Effector memory CD8-positive, alpha-beta T cell (primary cell): Measurements from ENCODE around the gene CYP4V2.
A peak's percentile ranks its signal among the peaks of the same experiment; 100 is the strongest.

Source experiments
- ATAC-seq: fragments of 150-1000 bp; cut with Tn5 transposase; replicated peaks from 2 replicates; pipeline ENCODE4 v1.10.0; 2021; ENCODE audit warnings: mild to moderate bottlenecking, moderate library complexity
- DNase-seq, 3 experiments: peaks; one replicate each; pipeline ENCODE4 v3.0.0; 2021
- H3K27ac Mint-ChIP-seq, 2 donors: one replicate each; pipeline ENCODE4 v1.8.0; 2022; ENCODE audit warnings: mild to moderate bottlenecking in 2 of 2, mixed read lengths in 2 of 2, moderate library complexity in 2 of 2
- H3K27me3 Mint-ChIP-seq, 2 donors: one replicate each; pipeline ENCODE4 v1.8.0; 2022; ENCODE audit warnings: mixed read lengths in 2 of 2
- H3K36me3 Mint-ChIP-seq: one replicate; pipeline ENCODE4 v1.8.0; 2022; ENCODE audit warnings: mild to moderate bottlenecking, moderate library complexity, mixed read lengths; ENCODE audit not compliant: insufficient read depth
- H3K4me1 Mint-ChIP-seq, 2 donors: one replicate each; pipeline ENCODE4 v1.8.0; 2022; ENCODE audit warnings: low read depth in 2 of 2, mixed read lengths in 2 of 2
- H3K4me3 Mint-ChIP-seq, 2 donors: one replicate each; pipeline ENCODE4 v1.8.0; 2022; ENCODE audit warnings: mild to moderate bottlenecking in 2 of 2, mixed read lengths in 2 of 2, moderate library complexity in 2 of 2
- H3K9me3 Mint-ChIP-seq, 2 donors: one replicate each; pipeline ENCODE4 v1.8.0; 2022; ENCODE audit warnings: mixed read lengths in 2 of 2

The CYP4V2 gene

DNA sequence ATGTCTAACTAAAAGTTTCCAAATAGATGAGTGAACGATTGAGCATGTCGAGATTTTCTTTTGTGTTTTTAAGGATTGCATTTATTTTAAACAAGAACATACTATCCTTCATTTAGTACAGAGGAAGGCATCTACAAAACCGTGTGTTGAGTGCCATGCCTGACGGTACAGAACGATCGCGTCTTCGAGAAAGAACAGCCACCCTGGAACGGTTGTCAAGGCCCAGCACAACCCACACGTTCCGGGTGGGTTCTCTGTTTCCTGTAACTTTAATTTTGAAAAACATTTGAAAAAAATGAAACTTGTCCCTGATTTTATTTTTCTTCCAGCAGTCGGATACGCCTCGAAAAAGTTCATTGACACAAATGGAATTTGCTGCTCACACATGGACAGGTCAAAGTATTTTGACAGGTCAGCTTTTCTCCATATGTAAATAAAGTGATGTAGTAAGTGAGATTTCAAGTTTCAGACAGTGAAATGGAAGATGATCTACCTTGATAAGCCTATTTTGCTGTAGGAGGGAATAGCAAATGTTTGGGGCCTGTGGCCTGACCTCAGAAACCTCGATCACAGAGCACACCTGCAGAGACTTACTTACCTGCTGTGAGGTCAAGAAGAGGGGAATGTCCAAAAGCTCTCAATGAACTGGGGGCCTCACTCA is 24.4 kb upstream of the CYP4V2 start:
- Mint-ChIP-seq H3K4me1 (no peaks in the 10 kb centered on the region), H3K4me3 (no peak overlapping the region), H3K27me3 (peaks cover 19 to 27% of the 10 kb centered on the region in 2 donors), H3K36me3 (peaks cover 3% of the 10 kb centered on the region), H3K9me3 (no peaks in the 10 kb centered on the region), H3K27ac (no peak overlapping the region)
- no peak for DNase-seq
- ATAC-seq, result no peak

DNA sequence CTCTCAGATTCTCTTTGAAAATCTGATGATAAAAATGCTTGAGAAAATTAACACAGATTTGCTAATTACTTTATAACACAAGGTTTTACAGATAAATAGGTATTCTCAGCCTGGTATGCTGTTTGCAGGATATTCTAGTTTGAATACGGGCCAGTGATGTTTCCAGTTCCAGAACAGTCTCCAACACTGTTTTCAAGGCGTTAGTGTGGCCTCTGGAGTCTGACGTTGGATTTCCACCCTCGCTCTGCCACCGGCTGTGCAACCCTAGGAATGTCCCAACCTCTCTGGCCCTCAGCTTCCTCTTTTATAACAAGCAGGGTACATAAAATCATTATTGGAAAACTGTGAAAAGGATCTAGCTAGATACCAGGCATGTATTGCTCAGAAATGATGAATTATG is 23.8 kb upstream of the CYP4V2 start:
- Mint-ChIP-seq H3K4me3 (no peak overlapping the region), H3K36me3 (peaks cover 3% of the 10 kb centered on the region), H3K27me3 (peaks cover 19 to 27% of the 10 kb centered on the region in 2 donors), H3K27ac (no peak overlapping the region), H3K4me1 (no peaks in the 10 kb centered on the region), H3K9me3 (no peaks in the 10 kb centered on the region)
- ATAC-seq (no peak), DNase-seq (no peak)

DNA sequence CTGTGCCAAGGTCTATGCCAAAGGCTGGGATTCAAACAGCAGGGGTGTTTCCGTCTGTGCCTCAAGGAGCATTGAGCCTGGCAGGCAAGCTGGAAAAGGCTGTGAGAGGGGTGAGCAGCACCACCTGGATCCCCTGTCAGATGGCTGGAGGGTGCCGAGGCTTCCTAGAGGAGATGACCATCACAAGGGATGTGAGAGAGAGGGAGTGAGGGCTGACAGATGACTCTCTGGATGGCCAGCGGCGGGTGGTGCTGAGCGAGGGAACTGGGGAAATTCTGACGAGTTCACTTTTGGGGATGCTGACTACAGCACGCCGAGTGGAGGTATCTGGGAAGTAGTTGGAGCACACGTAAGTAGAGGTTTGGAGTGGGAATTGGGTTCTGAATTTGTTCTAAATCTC is 22.6 kb upstream of the CYP4V2 start:
- Mint-ChIP-seq H3K4me1 (no peaks in the 10 kb centered on the region), H3K27me3 (peaks cover 19 to 29% of the 10 kb centered on the region in 2 donors), H3K4me3 (no peak overlapping the region), H3K27ac (no peak overlapping the region), H3K36me3 (peaks cover 3% of the 10 kb centered on the region), H3K9me3 (no peaks in the 10 kb centered on the region)
- DNase-seq (no peak), ATAC-seq (no peak)

DNA sequence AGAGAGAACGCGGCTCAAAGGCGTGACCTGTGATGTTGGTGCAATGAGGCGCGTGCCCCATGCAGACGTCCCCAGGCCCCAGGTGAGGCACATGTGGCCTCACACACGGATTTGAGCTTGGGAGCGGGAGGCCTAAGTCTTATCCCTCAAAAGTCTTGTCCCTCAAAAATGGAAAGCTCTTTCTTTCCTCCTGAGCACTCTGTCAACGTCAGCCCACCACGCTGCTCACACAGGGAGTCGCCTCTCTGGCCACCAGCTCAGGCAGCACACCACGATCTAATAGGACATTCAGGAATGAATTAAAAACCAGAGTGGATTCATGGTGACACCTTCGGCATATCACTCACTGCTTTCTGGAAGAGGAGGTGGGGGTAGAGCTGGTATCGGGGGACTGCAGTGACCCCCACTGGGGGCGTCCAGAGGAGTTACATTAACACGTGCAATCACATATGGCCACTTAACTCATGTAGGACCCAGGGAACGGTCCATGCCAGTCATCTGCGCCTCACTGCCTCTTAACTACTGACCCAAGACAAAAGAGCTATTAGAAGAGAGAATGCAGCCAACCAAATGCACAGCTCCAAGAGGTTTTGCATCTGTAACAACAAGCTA is 21.9 kb upstream of the CYP4V2 start:
- Mint-ChIP-seq H3K36me3 (peaks cover 3% of the 10 kb centered on the region), H3K4me1 (no peaks in the 10 kb centered on the region), H3K27me3 (peaks cover 17 to 34% of the 10 kb centered on the region in 2 donors), H3K27ac (no peak overlapping the region), H3K4me3 (no peak overlapping the region), H3K9me3 (no peaks in the 10 kb centered on the region)
- DNase-seq (no peak), ATAC-seq (no peak)

DNA sequence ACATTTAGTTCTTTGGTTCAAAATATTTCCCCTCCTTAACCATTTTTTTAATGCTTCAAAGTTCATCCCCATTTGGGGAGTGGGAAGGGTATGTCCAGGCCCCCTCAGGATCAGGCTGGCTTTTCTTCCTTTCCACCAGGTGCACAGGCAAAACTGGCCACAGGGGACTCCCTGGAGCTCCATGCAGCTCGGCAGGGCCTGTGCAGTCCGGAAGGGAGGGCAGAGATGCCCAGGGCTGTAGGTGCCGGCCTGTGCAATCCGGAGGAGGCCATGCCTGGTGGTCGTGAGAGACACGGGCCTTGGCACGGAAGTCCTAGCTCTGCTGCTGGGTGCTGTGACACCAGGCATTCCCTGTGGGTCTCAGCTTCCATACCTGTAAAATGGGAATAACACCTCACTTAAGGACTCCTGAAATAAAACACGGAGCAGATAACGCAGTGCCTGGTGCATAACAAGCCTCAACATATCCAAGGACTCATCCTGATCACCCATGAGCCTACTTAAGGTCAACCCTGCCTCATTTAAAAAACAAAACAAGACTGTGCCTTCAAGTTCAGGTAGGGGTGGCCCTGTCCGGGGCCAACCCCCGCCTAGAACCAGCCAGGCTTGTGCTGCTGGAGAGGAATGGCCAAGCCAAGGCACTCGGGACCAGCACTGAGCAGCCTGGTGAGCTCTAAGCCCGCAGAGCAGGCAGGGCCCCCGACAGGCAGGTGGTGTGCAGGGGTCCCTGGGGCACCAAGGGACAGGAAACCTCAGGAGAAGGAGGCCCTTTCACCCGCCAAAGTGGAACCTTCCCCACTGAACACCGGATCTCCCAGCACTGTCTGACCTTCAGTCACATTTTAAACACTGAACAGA is 21.2 kb upstream of the CYP4V2 start:
- ATAC-seq (no peak), DNase-seq (no peak)
- H3K36me3 Mint-ChIP-seq, result peaks cover 3% of the 10 kb centered on the region

DNA sequence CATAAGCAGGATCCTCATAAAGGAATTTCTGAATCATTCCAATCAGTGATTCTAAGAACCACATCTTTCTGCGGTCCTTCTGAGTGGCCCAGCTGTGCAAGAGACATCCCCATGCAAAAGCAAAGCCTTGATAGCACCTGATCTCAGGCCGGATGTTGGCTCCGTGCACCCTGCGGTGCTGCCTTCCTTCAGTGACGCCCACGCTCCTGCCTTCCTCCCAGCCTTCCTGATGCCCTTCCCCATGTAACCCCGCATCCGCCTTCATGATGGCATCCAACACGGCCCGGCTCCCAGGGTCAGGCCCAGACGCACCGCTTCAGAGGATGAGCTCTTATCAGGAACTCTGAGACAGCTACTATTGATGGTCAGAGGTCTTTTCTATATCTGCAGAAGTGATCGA is 20.4 kb upstream of the CYP4V2 start:
- DNase-seq (no peak), ATAC-seq (no peak)
- peaks cover 2 to 30% of the 10 kb centered on the region in 2 donors for H3K27me3 Mint-ChIP-seq
- no peaks in the 10 kb centered on the region for H3K9me3 Mint-ChIP-seq
- H3K27ac Mint-ChIP-seq, result no peak overlapping the region
- no peak overlapping the region for H3K4me3 Mint-ChIP-seq
- peaks cover 3% of the 10 kb centered on the region for H3K36me3 Mint-ChIP-seq
- H3K4me1 Mint-ChIP-seq, result no peaks in the 10 kb centered on the region

More for the DNA sequence above, 21.2 kb upstream of the CYP4V2 start:
- no peaks in the 10 kb centered on the region for H3K4me1 Mint-ChIP-seq
- H3K4me3 Mint-ChIP-seq, result no peak overlapping the region
- peaks cover 9 to 27% of the 10 kb centered on the region in 2 donors for H3K27me3 Mint-ChIP-seq
- H3K27ac Mint-ChIP-seq, result no peak overlapping the region
- no peaks in the 10 kb centered on the region for H3K9me3 Mint-ChIP-seq

DNA sequence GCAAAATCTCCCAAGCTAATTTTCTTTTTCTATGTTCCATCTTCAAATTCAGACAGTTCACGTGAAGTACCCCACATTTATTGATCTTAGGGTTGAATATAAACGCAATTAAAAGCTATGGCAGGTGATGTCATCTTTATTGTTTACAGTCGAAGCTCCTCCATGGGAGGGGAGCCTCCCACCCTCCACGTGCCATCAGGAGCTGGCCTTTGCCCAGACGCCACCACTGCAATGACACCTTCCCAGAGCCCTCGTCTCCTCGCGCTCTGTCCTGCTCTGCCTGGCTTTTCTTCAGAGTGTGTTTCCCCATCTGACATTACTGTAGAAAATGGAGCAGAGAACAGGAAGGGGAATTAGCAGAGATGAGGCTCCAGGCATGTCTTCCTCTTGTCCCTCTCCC is 18.8 kb upstream of the CYP4V2 start:
- peaks cover 3% of the 10 kb centered on the region for H3K36me3 Mint-ChIP-seq
- no peak overlapping the region for H3K27ac Mint-ChIP-seq
- peaks cover 0 to 34% of the 10 kb centered on the region in 2 donors for H3K27me3 Mint-ChIP-seq
- DNase-seq (no peak), ATAC-seq (no peak)
- H3K4me3 Mint-ChIP-seq, result no peak overlapping the region
- no peaks in the 10 kb centered on the region for H3K4me1 Mint-ChIP-seq
- peaks cover 0 to 3% of the 10 kb centered on the region in 2 donors for H3K9me3 Mint-ChIP-seq

DNA sequence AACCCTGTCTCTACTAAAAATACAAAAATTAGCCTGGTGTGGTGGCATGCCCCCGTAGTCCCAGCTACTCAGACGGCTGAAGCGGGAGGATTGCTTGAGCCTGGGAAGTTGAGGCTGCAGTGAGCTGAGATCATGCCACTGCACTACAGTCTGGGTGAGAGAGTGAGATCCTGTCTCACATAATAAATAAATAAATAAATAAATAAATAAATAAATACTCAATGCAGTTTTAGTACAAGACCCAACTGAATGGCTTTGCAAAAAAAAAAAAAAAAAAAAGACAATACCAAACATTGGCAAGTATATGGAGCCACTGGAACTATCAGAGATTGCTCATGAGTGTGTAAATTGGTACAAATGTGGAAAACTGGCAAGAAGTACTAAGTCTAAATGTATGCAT is 3.3 kb upstream of the CYP4V2 start:
- Mint-ChIP-seq H3K27me3 (peaks cover 26 to 36% of the 10 kb centered on the region in 2 donors), H3K4me3 (no peak overlapping the region), H3K4me1 (peaks cover 10 to 15% of the 10 kb centered on the region in 2 donors), H3K36me3 (peaks cover 22% of the 10 kb centered on the region), H3K9me3 (no peaks in the 10 kb centered on the region), H3K27ac (no peak overlapping the region)
- no peak for ATAC-seq
- DNase-seq, result no peak

DNA sequence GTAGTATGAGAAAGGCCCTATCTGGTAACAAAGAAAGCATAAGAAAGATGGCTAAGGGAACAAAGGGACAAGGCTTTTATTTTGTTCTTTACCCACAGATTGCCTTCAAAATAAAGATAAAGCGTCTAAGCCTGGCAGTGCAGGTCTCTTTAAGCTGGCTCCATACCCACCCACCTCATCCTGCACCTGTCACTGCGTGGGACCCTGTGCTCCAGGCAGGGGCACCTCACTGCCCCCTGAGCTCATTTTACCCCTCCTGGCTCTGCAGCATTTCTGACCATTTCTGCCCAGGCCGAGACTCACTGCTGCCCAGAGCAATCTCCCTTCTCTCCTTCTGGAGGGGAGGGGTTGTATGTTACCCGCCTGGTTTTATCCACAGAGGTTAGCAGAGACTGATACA is 1.7 kb upstream of the CYP4V2 start:
- Mint-ChIP-seq H3K4me1 (peaks cover 13 to 19% of the 10 kb centered on the region in 2 donors), H3K27ac (peak overlapping the region; percentile 96 to 97), H3K4me3 (peak overlapping the region; percentile 90 to 94), H3K9me3 (no peaks in the 10 kb centered on the region), H3K36me3 (peaks cover 26% of the 10 kb centered on the region), H3K27me3 (peaks cover 11 to 21% of the 10 kb centered on the region in 2 donors)
- DNase-seq (no peak), ATAC-seq (no peak)

DNA sequence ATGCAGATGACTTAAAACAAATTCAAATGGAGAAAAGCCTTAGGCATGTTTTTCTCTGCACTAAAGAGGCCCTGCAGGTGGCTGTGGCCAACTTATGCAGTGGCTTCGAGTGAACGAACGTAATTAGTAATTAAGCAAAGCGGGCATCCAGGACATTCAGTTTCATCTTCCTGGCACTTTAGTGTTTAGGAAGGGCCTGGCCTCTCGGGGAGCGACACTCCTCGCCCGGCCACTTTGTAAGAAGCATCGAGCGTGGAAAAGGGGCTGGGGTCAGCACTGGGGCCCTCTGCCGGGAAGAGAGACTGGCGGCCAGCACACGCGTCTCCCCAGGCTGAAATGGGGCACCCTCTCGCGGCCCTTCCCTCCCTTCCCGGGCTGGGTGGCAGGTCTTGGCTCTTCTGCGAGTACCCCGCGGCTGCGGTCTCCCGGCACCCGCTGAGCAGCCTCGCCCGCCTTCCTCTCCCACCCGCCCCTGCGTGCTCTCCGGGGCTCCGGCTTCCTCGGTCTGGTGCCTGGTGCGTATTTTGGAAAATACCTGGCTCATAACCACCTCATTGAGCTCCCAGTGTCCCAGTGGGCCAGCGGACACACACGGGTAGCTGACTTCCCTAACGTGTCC is 677 bp upstream of the CYP4V2 start:
- peak overlapping the region; percentile 90 to 94 for H3K4me3 Mint-ChIP-seq
- DNase-seq, result peak; percentile 44 to 46 (median 45)
- H3K36me3 Mint-ChIP-seq, result peaks cover 29% of the 10 kb centered on the region
- H3K27ac Mint-ChIP-seq, result peak overlapping the region; percentile 96 to 97
- no peaks in the 10 kb centered on the region for H3K9me3 Mint-ChIP-seq
- ATAC-seq, result peak; percentile 51
- peaks cover under 1 to 10% of the 10 kb centered on the region in 2 donors for H3K27me3 Mint-ChIP-seq
- peaks cover 17 to 19% of the 10 kb centered on the region in 2 donors for H3K4me1 Mint-ChIP-seq

DNA sequence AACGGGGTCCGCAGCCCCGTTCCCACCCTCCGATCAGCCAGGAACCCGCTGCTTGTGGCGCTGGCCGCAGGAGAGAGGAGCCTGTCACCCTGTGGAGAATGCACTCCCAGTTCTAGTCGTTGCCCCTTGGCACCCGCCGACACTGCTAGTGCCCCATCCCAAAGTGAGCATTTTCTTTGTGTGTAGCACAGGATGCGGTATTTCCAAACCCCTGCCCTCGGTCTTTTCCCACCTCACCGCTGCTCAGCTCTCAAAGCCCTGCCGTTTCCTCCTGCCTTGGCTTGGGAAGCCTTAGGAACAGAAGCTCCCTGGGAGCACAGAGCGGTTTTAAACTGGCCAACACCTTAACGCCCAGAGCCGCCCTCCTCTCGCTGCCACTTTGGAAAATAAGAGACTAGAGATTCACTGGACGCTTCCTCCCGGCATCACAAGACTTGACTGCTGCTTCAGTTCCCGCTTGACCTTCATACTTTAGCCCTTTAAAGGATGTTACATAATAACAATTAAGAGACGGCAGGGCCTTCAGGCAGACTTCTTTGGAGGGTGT is 772 bp downstream of the CYP4V2 start:
- Mint-ChIP-seq H3K9me3 (no peaks in the 10 kb centered on the region), H3K4me1 (peaks cover 21 to 27% of the 10 kb centered on the region in 2 donors), H3K36me3 (peaks cover 39% of the 10 kb centered on the region), H3K4me3 (peak overlapping the region; percentile 90 to 94), H3K27ac (peak overlapping the region; percentile 96 to 97), H3K27me3 (no peaks in the 10 kb centered on the region)
- ATAC-seq, result peak; percentile 7
- DNase-seq, result peak in 2 of 3 experiments; percentile 10 to 37

DNA sequence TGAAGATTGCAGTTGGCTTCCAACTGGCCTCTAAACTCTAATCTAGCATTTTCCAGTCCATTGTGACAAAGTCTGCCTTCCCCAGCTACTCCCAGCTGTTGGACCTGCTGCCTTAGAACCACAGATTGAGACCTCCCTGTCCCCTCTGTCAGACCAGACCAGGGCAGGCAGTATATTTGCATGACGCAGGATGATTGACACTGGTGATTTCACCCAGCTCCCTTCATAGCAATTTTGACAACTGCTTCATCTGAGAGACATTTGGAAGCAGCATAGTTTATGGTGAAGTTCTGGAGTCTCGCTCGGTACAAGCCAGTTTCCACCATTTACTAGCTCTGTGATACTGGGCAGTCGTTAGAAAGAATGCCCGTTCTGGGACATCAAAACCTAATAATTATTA is 2.5 kb downstream of the CYP4V2 start:
- peaks cover 21 to 28% of the 10 kb centered on the region in 2 donors for H3K4me1 Mint-ChIP-seq
- no peak for ATAC-seq
- H3K9me3 Mint-ChIP-seq, result no peaks in the 10 kb centered on the region
- no peaks in the 10 kb centered on the region for H3K27me3 Mint-ChIP-seq
- H3K36me3 Mint-ChIP-seq, result peaks cover 40% of the 10 kb centered on the region
- no peak overlapping the region for H3K4me3 Mint-ChIP-seq
- H3K27ac Mint-ChIP-seq, result no peak overlapping the region
- no peak for DNase-seq

DNA sequence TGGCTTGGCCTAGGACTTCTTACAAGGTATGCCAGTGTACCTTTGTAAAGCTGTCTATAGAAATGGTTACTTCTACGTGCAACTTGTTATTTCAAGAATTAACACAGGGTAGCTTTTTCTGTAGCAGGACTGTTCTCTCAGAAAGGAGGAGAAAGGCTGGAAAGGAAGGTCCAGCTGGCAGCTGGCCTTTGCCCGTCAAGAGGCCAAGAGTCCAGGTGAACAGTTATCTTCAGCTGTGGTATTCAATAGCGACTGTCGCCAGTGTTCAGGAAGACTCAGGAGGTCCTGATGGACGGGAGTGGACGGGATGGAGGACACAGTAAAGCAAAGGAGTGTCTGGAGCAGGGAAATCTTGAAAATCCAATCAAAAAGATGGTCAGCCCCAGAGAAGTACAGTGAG is 4.7 kb downstream of the CYP4V2 start:
- no peaks in the 10 kb centered on the region for H3K9me3 Mint-ChIP-seq
- ATAC-seq (no peak), DNase-seq (no peak)
- peaks cover 33% of the 10 kb centered on the region for H3K36me3 Mint-ChIP-seq
- H3K4me3 Mint-ChIP-seq, result no peak overlapping the region
- peak overlapping the region; percentile 12 to 56 for H3K27ac Mint-ChIP-seq
- no peaks in the 10 kb centered on the region for H3K27me3 Mint-ChIP-seq
- H3K4me1 Mint-ChIP-seq, result peaks cover 16 to 22% of the 10 kb centered on the region in 2 donors
